ENCODE data around the gene LEFTY1. TPM values are rescaled to one million over a fixed set of nuclear protein-coding genes. Genes with fewer than 3 reads are reported as not detected.

LEFTY1 gene
- total RNA-seq, 4 donors from 2014 or later: 1.0 TPM; not detected in 3

- Histone ChIP-seq H3K36me3 (peaks cover 3 to 6% of the 10 kb centered on the region in 2 donors), H3K4me3 (replicated peaks in 1 of 3) (no peak overlapping the region), H3K27me3 (no peaks in the 10 kb centered on the region), H3K4me1 (peaks cover 6 to 12% of the 10 kb centered on the region in 2 donors), H3K27ac (no peak overlapping the region), H3K9me3 (no peaks in the 10 kb centered on the region)
- intact Hi-C loops (cut with DNase I): loop anchor here (5.0 kb wide), 1 partner anchor 52 kb away; no protein-coding TSS in a partner anchor
- 55 to 61% methylated on average over 5 of the region's 5 CpGs for WGBS, 2 donors
- TF ChIP-seq POLR2A (IDR thresholded peaks at IDR 0.05) (no peak), CTCF (IDR thresholded peaks at IDR 0.05) (no peak)
- peak in 1 of 2 donors; percentile 24 for DNase-seq
Observed at GRCh38 chr1:225919906-225920305, 31.0 kb upstream of the LEFTY1 start.

- Histone ChIP-seq H3K27ac (no peak overlapping the region), H3K4me1 (peaks cover 3 to 11% of the 10 kb centered on the region in 2 donors), H3K9me3 (no peaks in the 10 kb centered on the region), H3K36me3 (peaks cover 3 to 6% of the 10 kb centered on the region in 2 donors), H3K4me3 (replicated peaks in 1 of 3) (no peak overlapping the region), H3K27me3 (no peaks in the 10 kb centered on the region)
- no peak for DNase-seq
- TF ChIP-seq CTCF (IDR thresholded peaks at IDR 0.05): no peak
- intact Hi-C loops (cut with DNase I): no loop called here
- WGBS, 2 donors: 86 to 93% methylated on average over 4 of the region's 4 CpGs
Observed at GRCh38 chr1:225918280-225918679, 29.3 kb upstream of the LEFTY1 start.

GRCh38 chr1:225917536-225917935, 28.6 kb upstream of the LEFTY1 start:
- intact Hi-C loops (cut with DNase I): no loop called here
- DNase-seq: no peak
- H3K4me1 ChIP-seq: peaks cover 0 to 3% of the 10 kb centered on the region in 2 donors
- no peaks in the 10 kb centered on the region for H3K27me3 ChIP-seq
- H3K4me3 ChIP-seq (replicated peaks in 1 of 3): no peak overlapping the region
- H3K27ac ChIP-seq: no peak overlapping the region
- WGBS, 2 donors: 94 to 97% methylated on average over 5 of the region's 5 CpGs
- H3K9me3 ChIP-seq: no peaks in the 10 kb centered on the region
- peaks cover 3 to 6% of the 10 kb centered on the region in 2 donors for H3K36me3 ChIP-seq
- no peak for TF ChIP-seq CTCF (IDR thresholded peaks at IDR 0.05)
- TF ChIP-seq POLR2A (IDR thresholded peaks at IDR 0.05): no peak

GRCh38 chr1:225917101-225917500, 28.2 kb upstream of the LEFTY1 start:
- Histone ChIP-seq H3K27me3 (no peaks in the 10 kb centered on the region), H3K9me3 (no peaks in the 10 kb centered on the region), H3K36me3 (peaks cover 3 to 6% of the 10 kb centered on the region in 2 donors), H3K4me3 (replicated peaks in 1 of 3) (no peak overlapping the region), H3K4me1 (no peaks in the 10 kb centered on the region), H3K27ac (no peak overlapping the region)
- 93 to 94% methylated on average over 3 of the region's 3 CpGs for WGBS, 2 donors
- no peak for DNase-seq
- TF ChIP-seq CTCF (IDR thresholded peaks at IDR 0.05): no peak
- TF ChIP-seq POLR2A (IDR thresholded peaks at IDR 0.05): no peak
- intact Hi-C loops (cut with DNase I): no loop called here

GRCh38 chr1:225915538-225915991, 26.6 kb upstream of the LEFTY1 start:
- intact Hi-C loops (cut with DNase I): no loop called here

More at GRCh38 chr1:225915538-225915991, 26.6 kb upstream of the LEFTY1 start:
- Histone ChIP-seq H3K27me3 (no peaks in the 10 kb centered on the region), H3K4me1 (peaks cover 0 to 8% of the 10 kb centered on the region in 2 donors), H3K36me3 (peaks cover 3 to 6% of the 10 kb centered on the region in 2 donors), H3K9me3 (no peaks in the 10 kb centered on the region), H3K27ac (no peak overlapping the region), H3K4me3 (replicated peaks in 1 of 3) (no peak overlapping the region)
- WGBS, 2 donors: 81 to 84% methylated on average over 7 of the region's 7 CpGs
- TF ChIP-seq CTCF (IDR thresholded peaks at IDR 0.05) (no peak), POLR2A (IDR thresholded peaks at IDR 0.05) (no peak)
- DNase-seq: no peak

Measured in thyroid gland (tissue), 4 donors.